ENCODE data around the gene FTO.

GRCh38 chr16:54009464-54010176 is 305.7 kb downstream of the FTO start:
- TF ChIP-seq, protein P1, sequence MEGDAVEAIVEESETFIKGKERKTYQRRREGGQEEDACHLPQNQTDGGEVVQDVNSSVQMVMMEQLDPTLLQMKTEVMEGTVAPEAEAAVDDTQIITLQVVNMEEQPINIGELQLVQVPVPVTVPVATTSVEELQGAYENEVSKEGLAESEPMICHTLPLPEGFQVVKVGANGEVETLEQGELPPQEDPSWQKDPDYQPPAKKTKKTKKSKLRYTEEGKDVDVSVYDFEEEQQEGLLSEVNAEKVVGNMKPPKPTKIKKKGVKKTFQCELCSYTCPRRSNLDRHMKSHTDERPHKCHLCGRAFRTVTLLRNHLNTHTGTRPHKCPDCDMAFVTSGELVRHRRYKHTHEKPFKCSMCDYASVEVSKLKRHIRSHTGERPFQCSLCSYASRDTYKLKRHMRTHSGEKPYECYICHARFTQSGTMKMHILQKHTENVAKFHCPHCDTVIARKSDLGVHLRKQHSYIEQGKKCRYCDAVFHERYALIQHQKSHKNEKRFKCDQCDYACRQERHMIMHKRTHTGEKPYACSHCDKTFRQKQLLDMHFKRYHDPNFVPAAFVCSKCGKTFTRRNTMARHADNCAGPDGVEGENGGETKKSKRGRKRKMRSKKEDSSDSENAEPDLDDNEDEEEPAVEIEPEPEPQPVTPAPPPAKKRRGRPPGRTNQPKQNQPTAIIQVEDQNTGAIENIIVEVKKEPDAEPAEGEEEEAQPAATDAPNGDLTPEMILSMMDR (IDR thresholded peaks at IDR 0.05; ENCODE audit: insufficient read depth, low read length, poor library complexity, severe bottlenecking) = no peak
- no peak for TF ChIP-seq EZH2phosphoT487 (conservative IDR thresholded peaks at IDR 0.05; ENCODE audit: low read length)
